CD14-positive monocyte (primary cell): ENCODE results near the gene CSNK1G3. TPM values are rescaled to one million over a fixed set of nuclear protein-coding genes. Genes with fewer than 3 reads are reported as not detected.

Experiments
- DNase-seq, 3 donors: peaks; one replicate each; pipeline ENCODE4 v3.0.0-alpha.2; 2011 to 2022
- H2AFZ ChIP-seq: 2 replicates; pipeline ENCODE4 v1.6.0; 2012; ENCODE audit warnings: mild to moderate bottlenecking, low read depth, low read length, inconsistent platforms; ENCODE audit not compliant: insufficient read depth, poor library complexity, severe bottlenecking
- H3K27ac ChIP-seq, 2 donors: 1 replicate in 1 of 2; 2 replicates in 1 of 2; pipeline ENCODE4 v1.5.1; 2012 to 2013; ENCODE audit warnings: low read length in 2 of 2, control low read depth in 1 of 2, inconsistent platforms in 1 of 2, low read depth in 1 of 2, mild to moderate bottlenecking in 1 of 2
- H3K27me3 ChIP-seq, 2 donors: one replicate each; pipeline versions ENCODE4 v1.6.0 to v1.6.1; 2011 to 2013; ENCODE audit warnings: low read length in 2 of 2; ENCODE audit not compliant: control insufficient read depth in 2 of 2, insufficient read depth in 2 of 2
- H3K36me3 ChIP-seq, 2 donors: replicated peaks in 1 of 2; 1 replicate in 1 of 2; 2 replicates in 1 of 2; pipeline versions ENCODE4 v1.5.1 to v1.6.1; 2012 to 2013; ENCODE audit warnings: low read length in 2 of 2, control low read depth in 1 of 2, inconsistent platforms in 1 of 2, mild to moderate bottlenecking in 1 of 2; ENCODE audit not compliant: insufficient read depth in 2 of 2, control insufficient read depth in 1 of 2
- H3K4me1 ChIP-seq, 2 donors: 1 replicate in 1 of 2; 2 replicates in 1 of 2; pipeline versions ENCODE4 v1.5.1 to v1.6.1; 2012 to 2013; ENCODE audit warnings: low read length in 2 of 2, control low read depth in 1 of 2, inconsistent platforms in 1 of 2, mild to moderate bottlenecking in 1 of 2, moderate library complexity in 1 of 2; ENCODE audit not compliant: insufficient read depth in 2 of 2, control insufficient read depth in 1 of 2
- H3K4me2 ChIP-seq: replicated peaks from 2 replicates; pipeline ENCODE3; 2012; ENCODE audit warnings: low read length, moderate library complexity, mild to moderate bottlenecking; ENCODE audit not compliant: poor library complexity, severe bottlenecking; ENCODE audit errors: extremely low read depth
- H3K4me3 ChIP-seq, 3 experiments: fragments of 200-600 bp in 1 of 3; sonication (generic) in 1 of 3; replicated peaks in 1 of 3; 1 replicate in 2 of 3; 2 replicates in 1 of 3; pipeline ENCODE4 v1.5.1; 2011 to 2013; ENCODE audit warnings: low read length in 3 of 3, mild to moderate bottlenecking in 3 of 3, control low read depth in 2 of 3, low read depth in 2 of 3, inconsistent platforms in 1 of 3, moderate library complexity in 1 of 3
- H3K79me2 ChIP-seq: 2 replicates; pipeline ENCODE4 v1.6.0; 2012; ENCODE audit warnings: mild to moderate bottlenecking, control low read depth, inconsistent platforms, low read length, moderate library complexity; ENCODE audit not compliant: insufficient read depth
- H3K9ac ChIP-seq: 2 replicates; pipeline ENCODE4 v1.6.0; 2017; ENCODE audit warnings: low read length, mild to moderate bottlenecking; ENCODE audit not compliant: insufficient read depth, poor library complexity, severe bottlenecking
- H3K9me3 ChIP-seq, 2 donors: replicated peaks in 1 of 2; 1 replicate in 1 of 2; 2 replicates in 1 of 2; pipeline versions ENCODE4 v1.5.1 to v1.6.1; 2012 to 2013; ENCODE audit warnings: low read length in 2 of 2, control low read depth in 1 of 2; ENCODE audit not compliant: control insufficient read depth in 1 of 2, insufficient read depth in 1 of 2
- H4K20me1 ChIP-seq: 2 replicates; pipeline ENCODE4 v1.6.0; 2012; ENCODE audit warnings: mild to moderate bottlenecking, low read length, control low read depth, moderate library complexity; ENCODE audit not compliant: insufficient read depth
- H3K27ac Mint-ChIP-seq, 7 donors: one replicate each; pipeline ENCODE4 v1.8.0; 2020; ENCODE audit warnings: mild to moderate bottlenecking in 7 of 7, mixed read lengths in 7 of 7, moderate library complexity in 6 of 7, inconsistent platforms in 2 of 7
- H3K27me3 Mint-ChIP-seq, 3 donors: one replicate each; pipeline ENCODE4 v1.8.0; 2021 to 2022; ENCODE audit warnings: low read depth in 3 of 3, mild to moderate bottlenecking in 3 of 3, mixed read lengths in 3 of 3, moderate library complexity in 3 of 3, inconsistent platforms in 1 of 3
- H3K36me3 Mint-ChIP-seq, 2 donors: one replicate each; pipeline ENCODE4 v1.8.0; 2020; ENCODE audit warnings: mixed read lengths in 2 of 2, inconsistent platforms in 1 of 2, mild to moderate bottlenecking in 1 of 2
- H3K4me1 Mint-ChIP-seq: one replicate; pipeline ENCODE4 v1.8.0; 2020; ENCODE audit warnings: mild to moderate bottlenecking, mixed read lengths
- H3K4me3 Mint-ChIP-seq, 2 donors: one replicate each; pipeline ENCODE4 v1.8.0; 2020; ENCODE audit warnings: mild to moderate bottlenecking in 2 of 2, mixed read lengths in 2 of 2, moderate library complexity in 1 of 2
- H3K9me3 Mint-ChIP-seq, 7 donors: one replicate each; pipeline ENCODE4 v1.8.0; 2020 to 2022; ENCODE audit warnings: mixed read lengths in 7 of 7, mild to moderate bottlenecking in 6 of 7, moderate library complexity in 6 of 7, inconsistent platforms in 2 of 7
- CTCF ChIP-seq: fragments of 200-600 bp; IDR thresholded peaks from one replicate; pipeline ENCODE4 v1.8.0; 2022; ENCODE audit warnings: antibody characterized with exemption, mild to moderate bottlenecking
- whole genome bisulfite sequencing: methylation state at CpG from one replicate; pipeline ENCODE4 v1.1.5; 2013; ENCODE audit warnings: missing lambda C conversion rate; ENCODE audit not compliant: insufficient coverage; 5-methylcytosine and 5-hydroxymethylcytosine counted together
- intact Hi-C, 2 donors: fragments of 100-400 bp; cut with micrococcal nuclease; formaldehyde crosslinking; loops; one replicate each; pipeline versions ENCODE4 v1.15.0 to v1.15.1; 2023
- polyA plus RNA-seq, 3 donors: library from polyadenylated mRNA; depleted of rRNA in 1 of 3; unstranded in 2 of 3; stranded (reverse) in 1 of 3; fragments of 300-500 nt in 2 of 3; fragments of >200 nt in 1 of 3; fragmentation: Illumina TruSeq in 2 of 3; gene quantifications; 1 replicate in 2 of 3; 2 replicates in 1 of 3; pipeline ENCODE4 v1.2.3, GENCODE V29; 2012 to 2021

Gene CSNK1G3
- polyA plus RNA-seq, 3 donors, result 10.8 to 22.3 (median 17.1) TPM

- H3K27ac ChIP-seq, result no peak overlapping the region
- Mint-ChIP-seq H3K27ac (no peak overlapping the region), H3K36me3 (no peaks in the 10 kb centered on the region), H3K4me3 (no peak overlapping the region), H3K27me3 (peaks cover 1 to 3% (median 3%) of the 10 kb centered on the region in 3 donors), H3K4me1 (no peaks in the 10 kb centered on the region), H3K9me3 (peaks cover 4 to 22% (median 19%) of the 10 kb centered on the region in 7 donors)
- H3K4me3 ChIP-seq, result no peak overlapping the region
- no CpG with 5 or more reads among the region's 2 CpGs for WGBS
- TF ChIP-seq CTCF, result no peak
- intact Hi-C loops, result no loop called here
- no peaks in the 10 kb centered on the region for H3K36me3 ChIP-seq
- H4K20me1 ChIP-seq, result no peaks in the 10 kb centered on the region
- no peak for DNase-seq
- H3K4me1 ChIP-seq, result no peaks in the 10 kb centered on the region
- H3K9ac ChIP-seq, result no peak overlapping the region
- H3K27me3 ChIP-seq, result no peaks in the 10 kb centered on the region
- no peak overlapping the region for H3K4me2 ChIP-seq
- H3K9me3 ChIP-seq, result peaks cover 7 to 14% of the 10 kb centered on the region in 2 donors
- no peaks in the 10 kb centered on the region for H3K79me2 ChIP-seq
- no peak overlapping the region for H2AFZ ChIP-seq
Measured at GRCh38 chr5:123639244-123639643, 127.3 kb downstream of the CSNK1G3 start.

GRCh38 chr5:123645024-123645603 lies 133.1 kb downstream of the CSNK1G3 start:
- Mint-ChIP-seq H3K27ac (no peak overlapping the region), H3K9me3 (peaks cover 0 to 6% (median 2%) of the 10 kb centered on the region in 7 donors), H3K4me3 (no peak overlapping the region), H3K4me1 (no peaks in the 10 kb centered on the region), H3K36me3 (no peaks in the 10 kb centered on the region), H3K27me3 (peaks cover 1 to 2% (median 1%) of the 10 kb centered on the region in 3 donors)
- H3K27ac ChIP-seq, result no peak overlapping the region
- no peaks in the 10 kb centered on the region for H3K4me1 ChIP-seq
- H3K36me3 ChIP-seq, result no peaks in the 10 kb centered on the region
- H3K79me2 ChIP-seq, result no peaks in the 10 kb centered on the region
- intact Hi-C loops, result no loop called here
- H3K9me3 ChIP-seq, result no peaks in the 10 kb centered on the region
- no peak for TF ChIP-seq CTCF
- no peak overlapping the region for H3K4me2 ChIP-seq
- H3K27me3 ChIP-seq, result no peaks in the 10 kb centered on the region
- H4K20me1 ChIP-seq, result no peaks in the 10 kb centered on the region
- no peak for DNase-seq
- no CpG with 5 or more reads among the region's 1 CpG for WGBS
- no peak overlapping the region for H3K9ac ChIP-seq
- H3K4me3 ChIP-seq, result no peak overlapping the region
- no peak overlapping the region for H2AFZ ChIP-seq
